Measurements from ENCODE around the gene FBXO28.

GRCh38 chr1:224182057-224182865, 68.3 kb downstream of the FBXO28 start:
- TF ChIP-seq CTCF (IDR thresholded peaks at IDR 0.05), result no peak
- TF ChIP-seq EP300 (IDR thresholded peaks at IDR 0.05), result no peak
- no peak for TF ChIP-seq POLR2A (IDR thresholded peaks at IDR 0.05)

Data from tibial nerve (tissue), 4 donors.